Left kidney (tissue), 2 donors: Measurements from ENCODE around the gene DSCAM. TPM values are rescaled to one million over a fixed set of nuclear protein-coding genes. Genes with fewer than 3 reads are reported as not detected.

Source experiments
- DNase-seq: peaks from one replicate; pipeline ENCODE4 v3.0.0-alpha.2; 2013
- polyA plus RNA-seq: library from polyadenylated mRNA; unstranded; fragments of 120-200 nt; gene quantifications from one replicate; pipeline ENCODE4 v1.2.1, GENCODE V29; 2013; ENCODE audit not compliant: insufficient read length

The DSCAM gene
- polyA plus RNA-seq, 1 donor, result 0.03 TPM

DNA sequence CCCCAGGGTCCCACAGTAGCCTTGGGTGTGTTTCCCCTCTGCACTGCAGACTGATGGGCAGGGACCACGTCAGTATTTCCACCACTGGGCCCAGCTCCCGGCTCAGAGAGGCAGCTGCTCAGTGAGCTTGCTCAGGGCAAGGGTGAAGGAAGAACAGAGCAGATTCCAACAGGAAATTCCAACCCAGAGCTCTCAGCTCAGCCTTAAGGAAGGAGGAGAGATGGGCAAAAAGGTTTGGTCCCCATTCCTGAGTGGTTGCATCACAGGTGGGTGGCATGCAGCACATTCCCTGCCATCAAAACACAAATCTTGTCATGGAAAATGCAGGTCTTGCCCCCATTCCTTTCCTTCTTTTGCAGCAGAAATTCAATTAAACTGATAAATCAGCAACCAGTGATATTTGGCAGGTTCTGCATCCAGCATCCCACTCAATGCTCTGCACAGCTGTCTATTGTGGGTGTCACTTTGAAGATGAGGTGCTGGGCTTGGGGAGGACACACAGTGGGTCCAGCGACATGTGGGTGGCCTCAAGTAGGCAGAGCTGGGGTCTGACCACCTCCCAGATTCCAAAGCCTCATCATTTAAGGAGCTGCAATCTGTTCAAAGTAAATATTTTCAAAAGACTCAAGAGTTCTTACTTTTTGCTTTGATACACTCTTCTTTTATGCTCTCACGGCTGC, 315.4 kb downstream of the DSCAM start:
- DNase-seq, result no peak

DNA sequence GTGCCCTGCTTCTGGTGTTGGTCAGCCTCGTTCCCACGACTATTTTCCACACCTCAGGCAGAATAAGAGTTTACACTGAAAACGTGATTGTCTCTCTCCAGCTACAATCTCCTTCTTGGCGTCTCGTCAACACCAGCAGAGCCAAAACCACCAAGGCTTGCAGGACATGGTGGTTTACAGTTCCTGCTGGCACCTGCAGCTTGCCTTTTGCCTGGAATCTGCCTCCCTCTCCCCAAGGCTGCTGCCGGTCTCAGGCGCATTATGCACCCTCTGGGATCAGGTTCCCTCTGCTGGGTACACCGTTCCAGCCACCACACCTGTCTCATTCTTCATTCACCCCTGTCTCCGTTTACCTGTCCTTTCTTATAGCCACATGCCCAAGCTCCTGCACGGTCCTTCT, 315.9 kb downstream of the DSCAM start:
- no peak for DNase-seq

GRCh38 chr21:40517646-40518045, 329.3 kb downstream of the DSCAM start:
- DNase-seq, result no peak

GRCh38 chr21:40516335-40516734, 330.6 kb downstream of the DSCAM start:
- peak; percentile 26 for DNase-seq

GRCh38 chr21:40512590-40512989, 334.4 kb downstream of the DSCAM start:
- DNase-seq, result no peak

DNA sequence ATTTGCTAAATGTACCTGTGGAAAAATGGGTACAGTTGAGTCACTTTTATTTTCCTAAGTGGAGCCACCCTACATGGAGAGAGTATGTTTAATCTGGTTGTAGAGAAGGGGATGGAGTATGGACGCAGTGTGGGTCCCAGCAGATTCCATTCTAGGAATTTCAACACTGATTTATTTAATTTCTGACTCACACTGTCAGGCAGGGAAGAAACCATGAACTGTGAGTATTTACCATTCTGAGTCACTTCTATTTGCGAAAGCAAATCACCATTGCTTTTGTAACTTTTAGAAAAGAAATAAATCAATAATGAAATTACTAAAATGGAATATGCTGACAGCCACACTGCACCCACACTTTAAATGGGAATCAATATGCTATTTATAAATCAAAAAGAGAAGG, 339.0 kb downstream of the DSCAM start:
- no peak for DNase-seq

GRCh38 chr21:40505681-40506080, 341.3 kb downstream of the DSCAM start:
- no peak for DNase-seq

DNA sequence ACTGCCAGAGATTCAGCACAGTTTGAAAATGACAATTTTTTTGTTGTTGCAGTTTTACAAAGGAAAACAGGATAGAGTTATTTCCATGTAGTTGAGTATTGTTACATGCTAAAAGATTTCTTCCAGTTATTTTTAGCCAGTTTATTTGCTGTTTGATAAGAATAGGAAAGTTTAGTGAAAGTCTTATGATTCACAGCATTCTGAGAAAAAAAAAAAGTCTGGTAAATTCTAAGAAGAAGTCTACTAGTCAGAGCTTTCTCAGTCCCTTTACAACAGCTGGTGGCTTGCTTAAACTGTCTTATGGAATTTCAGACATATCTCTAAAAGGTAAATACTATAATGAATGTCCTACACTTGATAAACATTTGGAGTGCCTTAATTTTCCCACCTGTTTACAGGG, 341.7 kb downstream of the DSCAM start:
- DNase-seq, result no peak

DNA sequence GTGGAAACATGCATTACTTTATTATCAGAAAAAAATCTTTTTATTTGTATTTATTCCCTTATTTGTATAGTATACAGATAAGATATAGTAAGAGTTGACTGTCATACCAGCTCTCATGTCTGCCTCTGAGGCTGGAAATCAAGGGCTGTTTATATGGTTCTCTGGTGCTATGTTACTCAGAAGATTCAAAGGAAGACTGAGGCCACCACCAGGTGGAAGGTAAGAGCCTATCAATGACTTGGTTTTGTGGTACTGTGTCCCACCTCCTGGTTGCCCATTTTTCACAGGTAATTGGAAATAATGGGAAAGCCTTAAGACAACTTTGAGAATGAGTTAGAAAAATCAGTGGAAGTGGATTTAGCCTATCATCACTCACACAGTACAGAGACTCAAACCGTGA, 342.1 kb downstream of the DSCAM start:
- DNase-seq, result no peak

DNA sequence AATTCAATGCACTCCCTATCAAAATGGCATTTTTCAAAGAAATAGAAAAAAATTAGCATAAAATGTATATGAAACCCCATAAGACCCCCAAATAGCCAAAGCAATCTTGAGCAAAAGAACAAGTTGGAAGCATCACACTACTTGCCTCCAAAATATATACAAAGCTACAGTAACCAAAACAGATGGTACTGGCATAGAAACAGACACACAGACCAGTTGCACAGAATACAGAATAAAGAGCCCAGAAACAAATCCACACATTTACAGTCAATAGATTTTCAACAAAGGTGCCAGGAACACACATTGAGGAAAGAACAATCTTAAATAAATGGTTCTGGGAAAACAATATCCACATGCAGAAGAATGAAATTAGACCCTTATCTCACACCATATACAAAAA, 350.8 kb downstream of the DSCAM start:
- DNase-seq, result no peak

GRCh38 chr21:40490408-40490807, 356.6 kb downstream of the DSCAM start:
- no peak for DNase-seq

DNA sequence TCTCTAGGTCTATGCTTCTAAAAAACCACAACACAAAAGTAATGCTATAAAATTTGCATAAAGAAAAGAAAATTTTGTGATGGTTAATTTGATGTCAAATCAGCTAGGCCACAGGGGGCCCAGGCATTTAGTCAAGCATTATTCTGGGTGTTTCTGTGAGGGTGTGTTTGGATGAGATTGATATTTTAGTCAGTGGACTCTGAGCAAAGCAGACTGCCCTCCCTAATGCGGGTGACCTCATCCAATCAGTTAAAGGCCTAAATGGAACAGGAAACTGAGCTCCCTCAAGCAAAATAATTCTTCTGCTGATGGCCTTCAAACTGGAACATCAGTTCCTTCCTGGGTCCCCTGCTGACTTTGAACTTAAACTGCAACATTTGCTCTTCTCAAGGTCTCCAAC, 358.0 kb downstream of the DSCAM start:
- no peak for DNase-seq

- no peak for DNase-seq
Observed at GRCh38 chr21:40481764-40482163, 365.2 kb downstream of the DSCAM start.

GRCh38 chr21:40474513-40474912, 372.4 kb downstream of the DSCAM start:
- DNase-seq, result no peak

GRCh38 chr21:40472013-40472412, 374.9 kb downstream of the DSCAM start:
- no peak for DNase-seq

- DNase-seq, result no peak
Observed at GRCh38 chr21:40471103-40471502, 375.9 kb downstream of the DSCAM start.

DNA sequence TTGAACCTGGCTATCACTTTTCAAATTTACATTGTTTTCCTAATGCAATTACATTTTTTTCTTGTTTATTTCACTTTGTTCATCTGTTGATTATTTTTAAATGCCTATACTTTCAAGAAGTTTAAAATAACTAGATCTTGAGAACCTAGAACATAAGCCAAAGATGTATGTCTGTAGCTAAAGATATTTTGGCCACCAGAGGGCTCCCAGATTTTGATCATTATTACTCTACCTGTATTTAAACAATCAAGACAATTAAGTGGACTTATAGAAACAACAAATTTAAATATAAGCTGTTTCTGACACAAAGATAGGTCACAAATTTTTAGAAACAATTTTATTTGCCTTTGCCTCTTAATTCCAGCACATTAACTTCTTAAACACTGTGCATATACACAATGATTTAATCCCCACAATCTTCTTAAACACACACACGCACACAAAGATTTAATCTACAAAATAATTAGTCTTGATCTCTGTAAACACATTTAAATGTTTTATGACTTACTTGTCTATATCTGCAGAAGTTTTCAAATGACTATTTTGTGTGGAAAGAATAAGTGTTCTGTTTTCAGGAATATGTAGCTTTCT, 380.0 kb downstream of the DSCAM start:
- DNase-seq, result peak; percentile 36

- no peak for DNase-seq
Observed at GRCh38 chr21:40465382-40465781, 381.6 kb downstream of the DSCAM start.

DNA sequence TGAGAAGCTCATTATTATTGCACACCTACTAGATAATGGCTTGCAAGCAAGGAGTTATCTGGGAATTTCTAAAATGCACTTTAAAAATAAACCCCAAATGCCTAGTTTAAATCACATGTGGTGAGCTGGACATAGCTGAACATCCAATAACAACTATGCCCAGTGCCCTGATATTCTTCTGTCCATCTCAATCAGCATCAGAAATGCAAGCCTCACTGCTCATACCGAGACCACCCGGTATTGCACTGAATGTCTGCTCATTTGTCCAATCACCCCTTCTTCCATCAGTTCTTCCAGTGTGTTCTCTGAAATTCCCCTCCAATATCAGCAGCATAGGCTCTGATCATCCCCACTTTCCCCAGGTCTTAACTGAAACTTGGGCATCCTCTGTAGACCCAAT, 383.8 kb downstream of the DSCAM start:
- DNase-seq, result no peak

DNA sequence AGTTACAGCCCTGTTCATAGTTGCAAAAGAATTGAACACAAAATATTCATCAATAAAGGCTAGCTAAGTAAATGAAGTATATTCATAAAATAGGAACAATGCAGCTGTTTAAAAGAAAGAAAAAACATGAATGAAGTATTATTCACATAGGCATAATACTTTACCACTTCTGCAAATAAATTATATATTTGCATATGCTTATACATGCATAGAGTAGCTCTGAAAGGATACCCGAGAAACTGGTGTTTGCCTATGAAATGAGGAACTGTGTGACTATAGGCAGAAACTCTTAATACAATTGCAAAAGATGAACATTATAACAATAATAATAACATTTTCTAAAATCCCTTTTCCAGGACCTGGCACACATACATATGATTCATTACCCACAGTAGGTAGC, 385.9 kb downstream of the DSCAM start:
- DNase-seq, result no peak

DNA sequence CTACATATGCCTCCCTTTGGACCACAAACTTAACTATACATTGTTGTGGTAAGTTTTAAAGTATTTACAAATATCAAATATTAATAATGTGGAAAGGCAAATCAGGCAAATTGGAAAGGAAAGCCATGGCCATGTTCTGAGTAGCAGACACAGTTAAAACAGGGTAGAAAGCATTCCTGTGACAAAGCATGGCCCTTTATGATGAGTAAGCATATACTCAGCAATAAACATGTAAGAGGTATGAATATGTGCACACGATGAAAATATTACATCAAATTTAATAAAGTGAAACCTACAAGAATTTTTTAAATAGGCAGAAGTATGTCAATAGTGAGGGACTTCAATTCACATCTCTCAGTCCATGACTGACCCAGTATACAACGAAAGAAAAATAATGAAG, 389.2 kb downstream of the DSCAM start:
- no peak for DNase-seq

DNA sequence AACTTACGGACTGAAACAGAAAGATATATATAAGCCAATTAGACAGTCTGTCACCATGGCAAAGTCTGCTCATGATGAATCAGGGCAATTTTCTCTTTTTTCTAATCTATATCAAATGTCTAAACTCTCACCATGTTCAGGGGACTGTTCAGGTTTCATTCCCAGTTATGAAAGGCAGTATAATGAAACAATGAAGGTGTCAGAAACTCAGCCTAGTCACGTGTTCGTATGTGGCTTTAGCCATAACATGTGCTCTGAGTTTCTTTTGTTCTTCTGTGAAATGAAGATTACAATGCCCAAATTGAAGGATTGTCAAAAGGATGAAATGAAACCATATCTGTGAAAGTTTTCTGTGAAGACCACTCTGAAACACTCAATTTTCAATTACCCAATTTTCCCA, 392.9 kb downstream of the DSCAM start:
- DNase-seq, result no peak

GRCh38 chr21:40453183-40453582, 393.8 kb downstream of the DSCAM start:
- no peak for DNase-seq

- no peak for DNase-seq
Observed at GRCh38 chr21:40452548-40452947, 394.4 kb downstream of the DSCAM start.
